Prostate gland (tissue), 2 donors: Measurements from ENCODE around the gene OR4D2. TPM values are rescaled to one million over a fixed set of nuclear protein-coding genes. Genes with fewer than 3 reads are reported as not detected.

Experiments
- DNase-seq: peaks from one replicate; pipeline ENCODE4 v3.0.0-alpha.2; 2019; ENCODE audit warnings: low spot score
- H3K27ac ChIP-seq, 2 donors: fragments of 200-600 bp; sonication (generic); 2 replicates each; pipeline ENCODE4 v1.5.1; 2017 to 2019
- H3K27me3 ChIP-seq: fragments of 200-600 bp; sonication (generic); replicated peaks from 2 replicates; pipeline ENCODE4 v1.5.1; 2019; ENCODE audit not compliant: insufficient read depth
- H3K36me3 ChIP-seq, 2 donors: fragments of 200-600 bp; sonication (generic); 1 replicate in 1 of 2; 2 replicates in 1 of 2; pipeline versions ENCODE4 v1.5.1 to v1.8.1; 2017 to 2019
- H3K4me1 ChIP-seq: fragments of 200-600 bp; sonication (generic); replicated peaks from 2 replicates; pipeline ENCODE4 v1.5.1; 2019
- H3K4me3 ChIP-seq, 2 donors: fragments of 200-600 bp; sonication (generic); 2 replicates each; pipeline ENCODE4 v1.5.1; 2017 to 2019
- H3K9me3 ChIP-seq: fragments of 200-600 bp; sonication (generic); 2 replicates; pipeline ENCODE4 v1.5.1; 2017
- POLR2A ChIP-seq: fragments of 450-650 bp; IDR thresholded peaks from one replicate; pipeline ENCODE4 v1.6.1; 2016; ENCODE audit warnings: antibody characterized with exemption, mild to moderate bottlenecking
- POLR2AphosphoS5 ChIP-seq: sonication (generic); formaldehyde crosslinking; IDR thresholded peaks from one replicate; pipeline ENCODE4 v1.6.1; 2017; ENCODE audit warnings: antibody characterized with exemption
- WGBS: methylation state at CpG from one replicate; pipeline ENCODE4 v1.1.5; 2018; 5-methylcytosine and 5-hydroxymethylcytosine counted together
- intact Hi-C: fragments of 100-400 bp; cut with DNase I; formaldehyde crosslinking; loops from one replicate; pipeline ENCODE4 v1.14.2; 2022
- total RNA-seq, 2 donors: library from RNA; depleted of rRNA; stranded (reverse); fragments of >200 nt; gene quantifications; one replicate each; pipeline ENCODE4 v1.1.0, GENCODE V29; 2016
- TF ChIP-seq, protein P1 (sequence below), 4 experiments: fragments of 200-600 bp in 2 of 4; fragments of 450-650 bp in 2 of 4; sonication (generic) in 2 of 4; IDR thresholded peaks; 1 replicate in 3 of 4; 2 replicates in 1 of 4; pipeline ENCODE4 v1.5.1; 2016 to 2019; ENCODE audit warnings: antibody characterized with exemption in 4 of 4, mild to moderate bottlenecking in 2 of 4, moderate library complexity in 2 of 4

OR4D2 gene
- total RNA-seq, 2 donors from 2014 or later = not detected

- TF ChIP-seq, protein P1, sequence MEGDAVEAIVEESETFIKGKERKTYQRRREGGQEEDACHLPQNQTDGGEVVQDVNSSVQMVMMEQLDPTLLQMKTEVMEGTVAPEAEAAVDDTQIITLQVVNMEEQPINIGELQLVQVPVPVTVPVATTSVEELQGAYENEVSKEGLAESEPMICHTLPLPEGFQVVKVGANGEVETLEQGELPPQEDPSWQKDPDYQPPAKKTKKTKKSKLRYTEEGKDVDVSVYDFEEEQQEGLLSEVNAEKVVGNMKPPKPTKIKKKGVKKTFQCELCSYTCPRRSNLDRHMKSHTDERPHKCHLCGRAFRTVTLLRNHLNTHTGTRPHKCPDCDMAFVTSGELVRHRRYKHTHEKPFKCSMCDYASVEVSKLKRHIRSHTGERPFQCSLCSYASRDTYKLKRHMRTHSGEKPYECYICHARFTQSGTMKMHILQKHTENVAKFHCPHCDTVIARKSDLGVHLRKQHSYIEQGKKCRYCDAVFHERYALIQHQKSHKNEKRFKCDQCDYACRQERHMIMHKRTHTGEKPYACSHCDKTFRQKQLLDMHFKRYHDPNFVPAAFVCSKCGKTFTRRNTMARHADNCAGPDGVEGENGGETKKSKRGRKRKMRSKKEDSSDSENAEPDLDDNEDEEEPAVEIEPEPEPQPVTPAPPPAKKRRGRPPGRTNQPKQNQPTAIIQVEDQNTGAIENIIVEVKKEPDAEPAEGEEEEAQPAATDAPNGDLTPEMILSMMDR (IDR thresholded peaks at IDR 0.05) = no peak
- TF ChIP-seq POLR2A (no peak), POLR2AphosphoS5 (no peak)
- DNase-seq = no peak
- no peaks in the 10 kb centered on the region for H3K9me3 ChIP-seq
Measured at GRCh38 chr17:58184308-58184985, 17.7 kb downstream of the OR4D2 start.

GRCh38 chr17:58184986-58185761 lies 18.4 kb downstream of the OR4D2 start:
- H3K27me3 ChIP-seq = peaks cover 2% of the 10 kb centered on the region
- H3K4me3 ChIP-seq = no peak overlapping the region
- H3K27ac ChIP-seq = no peak overlapping the region
- 80% methylated on average over 8 of the region's 8 CpGs for WGBS
- no peaks in the 10 kb centered on the region for H3K9me3 ChIP-seq
- intact Hi-C loops = no loop called here
- no peaks in the 10 kb centered on the region for H3K4me1 ChIP-seq
- no peak for TF ChIP-seq POLR2A
- TF ChIP-seq POLR2AphosphoS5 = no peak
- TF ChIP-seq, protein P1 (IDR thresholded peaks at IDR 0.05) = no peak
- DNase-seq = no peak
- no peaks in the 10 kb centered on the region for H3K36me3 ChIP-seq

More at GRCh38 chr17:58184308-58184985, 17.7 kb downstream of the OR4D2 start:
- Histone ChIP-seq H3K4me1 (no peaks in the 10 kb centered on the region), H3K36me3 (no peaks in the 10 kb centered on the region), H3K4me3 (no peak overlapping the region), H3K27ac (no peak overlapping the region), H3K27me3 (no peaks in the 10 kb centered on the region)
- WGBS = 46% methylated on average over 10 of the region's 10 CpGs
- intact Hi-C loops = no loop called here

DNA sequence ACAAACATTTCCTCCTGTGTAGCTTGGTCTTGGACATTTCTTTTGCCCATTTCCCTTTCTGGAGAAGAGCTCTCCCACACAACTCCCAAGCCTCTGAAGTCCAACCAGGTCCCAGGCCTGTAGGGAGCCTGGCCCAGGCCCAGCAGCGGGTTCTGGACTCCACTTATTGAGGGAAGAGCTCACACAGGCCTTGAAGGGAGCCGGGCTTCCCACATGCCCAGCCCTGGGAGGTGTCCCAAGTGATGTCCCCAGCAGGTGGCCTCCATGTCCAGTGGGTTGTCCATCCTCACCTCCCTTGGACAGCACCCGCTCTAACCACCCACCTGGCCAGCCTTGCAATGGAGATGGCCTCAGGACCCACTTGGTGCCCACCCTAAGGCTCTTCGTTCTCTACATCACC lies 19.8 kb downstream of the OR4D2 start:
- H3K36me3 ChIP-seq = no peaks in the 10 kb centered on the region
- no peaks in the 10 kb centered on the region for H3K9me3 ChIP-seq
- no peaks in the 10 kb centered on the region for H3K4me1 ChIP-seq
- DNase-seq = no peak
- intact Hi-C loops = no loop called here
- H3K27me3 ChIP-seq = peaks cover 4% of the 10 kb centered on the region
- TF ChIP-seq, protein P1 (IDR thresholded peaks at IDR 0.05) = no peak
- WGBS = 87% methylated on average over 4 of the region's 4 CpGs
- no peak overlapping the region for H3K4me3 ChIP-seq
- no peak overlapping the region for H3K27ac ChIP-seq

DNA sequence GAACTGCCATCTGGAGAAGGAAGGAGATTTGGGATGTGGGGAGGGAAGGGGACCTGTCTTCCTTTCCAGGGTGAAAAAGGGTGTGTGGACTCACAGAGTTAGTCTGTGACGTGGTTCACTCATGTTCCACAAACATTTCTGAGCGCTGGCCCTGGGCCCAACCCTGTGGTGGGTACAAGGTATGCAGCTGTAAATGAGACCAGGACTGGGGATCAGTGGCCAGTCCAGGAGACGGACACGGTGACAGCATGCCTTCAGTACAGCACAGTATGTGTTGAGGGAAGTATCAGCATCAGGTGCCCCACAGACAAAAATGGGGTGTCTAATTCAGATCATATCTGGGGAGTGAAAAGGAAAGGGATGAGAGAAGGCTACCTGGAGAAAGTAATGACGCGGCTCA lies 20.3 kb downstream of the OR4D2 start:
- no peak for DNase-seq
- Histone ChIP-seq H3K4me3 (no peak overlapping the region), H3K36me3 (no peaks in the 10 kb centered on the region), H3K4me1 (no peaks in the 10 kb centered on the region), H3K27ac (no peak overlapping the region), H3K9me3 (no peaks in the 10 kb centered on the region), H3K27me3 (peaks cover 4% of the 10 kb centered on the region)
- WGBS = 85% methylated on average over 6 of the region's 6 CpGs
- intact Hi-C loops = no loop called here
- TF ChIP-seq POLR2A (no peak), POLR2AphosphoS5 (no peak)
- TF ChIP-seq, protein P1 (IDR thresholded peaks at IDR 0.05) = no peak
